Liver (tissue), 9 donors: ENCODE data around the gene PLA2G7. TPM values are rescaled to one million over a fixed set of nuclear protein-coding genes. Genes with fewer than 3 reads are reported as not detected.

Experiments used
- DNase-seq: peaks from one replicate; pipeline ENCODE4 v3.0.0-alpha.2; 2017; ENCODE audit warnings: low spot score
- H3K27ac ChIP-seq, 2 donors: one replicate each; pipeline ENCODE4 v1.7.0; 2013; ENCODE audit warnings: inconsistent platforms in 2 of 2, low read length in 2 of 2, control low read depth in 1 of 2, low read depth in 1 of 2, mild to moderate bottlenecking in 1 of 2
- H3K27me3 ChIP-seq, 4 donors: one replicate each; pipeline versions ENCODE4 v1.6.1 to v1.7.0; 2013; ENCODE audit warnings: low read length in 3 of 4, inconsistent platforms in 1 of 4, mild to moderate bottlenecking in 1 of 4, moderate library complexity in 1 of 4; ENCODE audit not compliant: control insufficient read depth in 4 of 4, insufficient read depth in 4 of 4
- H3K36me3 ChIP-seq, 4 donors: one replicate each; pipeline versions ENCODE4 v1.6.1 to v1.7.0; 2013; ENCODE audit warnings: low read length in 3 of 4, mild to moderate bottlenecking in 3 of 4, low read depth in 1 of 4, moderate library complexity in 1 of 4; ENCODE audit not compliant: control insufficient read depth in 4 of 4, insufficient read depth in 3 of 4
- H3K4me1 ChIP-seq, 4 donors: one replicate each; pipeline versions ENCODE4 v1.6.1 to v1.7.0; 2013; ENCODE audit warnings: low read length in 3 of 4, mild to moderate bottlenecking in 3 of 4, moderate library complexity in 1 of 4; ENCODE audit not compliant: control insufficient read depth in 4 of 4, insufficient read depth in 4 of 4
- H3K4me3 ChIP-seq, 3 donors: one replicate each; pipeline versions ENCODE4 v1.6.1 to v1.7.0; 2013; ENCODE audit warnings: low read length in 3 of 3, control low read depth in 1 of 3, low read depth in 1 of 3, mild to moderate bottlenecking in 1 of 3
- H3K9ac ChIP-seq, 2 donors: one replicate each; pipeline ENCODE4 v1.7.0; 2013; ENCODE audit warnings: low read length in 2 of 2, mild to moderate bottlenecking in 2 of 2, moderate library complexity in 2 of 2, control low read depth in 1 of 2, low read depth in 1 of 2
- H3K9me3 ChIP-seq, 4 donors: one replicate each; pipeline versions ENCODE4 v1.6.1 to v1.7.0; 2013; ENCODE audit warnings: low read length in 3 of 4; ENCODE audit not compliant: control insufficient read depth in 4 of 4
- CTCF ChIP-seq: fragments of 150-350 bp; IDR thresholded peaks from 2 replicates; pipeline ENCODE4 v1.5.1; 2017; ENCODE audit warnings: improper control_type of control experiment, low read depth, low read length; ENCODE audit not compliant: missing input control
- EGR1 ChIP-seq, 2 donors: IDR thresholded peaks; 2 replicates each; pipeline ENCODE4 v1.6.1; 2016 to 2018; ENCODE audit warnings: antibody characterized with exemption in 2 of 2, low read depth in 2 of 2
- FOXA1 ChIP-seq: IDR thresholded peaks from 2 replicates; pipeline ENCODE4 v1.6.1; 2016; ENCODE audit warnings: antibody characterized with exemption
- FOXA2 ChIP-seq: IDR thresholded peaks from 2 replicates; pipeline ENCODE4 v1.6.1; 2016; ENCODE audit warnings: antibody characterized with exemption
- GABPA ChIP-seq, 2 donors: IDR thresholded peaks in 1 of 2; conservative IDR thresholded peaks in 1 of 2; 2 replicates each; pipeline ENCODE4 v1.6.1; 2016; ENCODE audit warnings: antibody characterized with exemption in 2 of 2, mild to moderate bottlenecking in 1 of 2, moderate library complexity in 1 of 2
- HNF4A ChIP-seq, 2 donors: conservative IDR thresholded peaks; 2 replicates each; pipeline ENCODE4 v1.6.1; 2016; ENCODE audit warnings: antibody characterized with exemption in 2 of 2, mild to moderate bottlenecking in 2 of 2
- HNF4G ChIP-seq: IDR thresholded peaks from 2 replicates; pipeline ENCODE4 v1.6.1; 2016; ENCODE audit warnings: antibody characterized with exemption
- JUND ChIP-seq, 2 donors: IDR thresholded peaks; 2 replicates each; pipeline ENCODE4 v1.6.1; 2016; ENCODE audit warnings: antibody characterized with exemption in 2 of 2
- NR2F2 ChIP-seq: IDR thresholded peaks from 2 replicates; pipeline ENCODE4 v1.6.1; 2016; ENCODE audit warnings: antibody characterized with exemption
- RAD21 ChIP-seq, 2 donors: IDR thresholded peaks; 2 replicates each; pipeline ENCODE4 v1.6.1; 2016; ENCODE audit warnings: antibody characterized with exemption in 2 of 2, mild to moderate bottlenecking in 2 of 2
- REST ChIP-seq: IDR thresholded peaks from 2 replicates; pipeline ENCODE4 v1.6.1; 2016; ENCODE audit warnings: antibody characterized with exemption, mild to moderate bottlenecking
- RXRA ChIP-seq, 2 donors: IDR thresholded peaks; 2 replicates each; pipeline ENCODE4 v1.6.1; 2017 to 2018; ENCODE audit warnings: antibody characterized with exemption in 2 of 2, mild to moderate bottlenecking in 1 of 2
- SP1 ChIP-seq: IDR thresholded peaks from 2 replicates; pipeline ENCODE4 v1.6.1; 2018; ENCODE audit warnings: antibody characterized with exemption, mild to moderate bottlenecking
- TAF1 ChIP-seq: conservative IDR thresholded peaks from 2 replicates; pipeline ENCODE4 v1.6.1; 2016; ENCODE audit warnings: antibody characterized with exemption, mild to moderate bottlenecking
- YY1 ChIP-seq: IDR thresholded peaks from 2 replicates; pipeline ENCODE4 v1.6.1; 2016; ENCODE audit warnings: antibody characterized with exemption, mild to moderate bottlenecking
- ZBTB33 ChIP-seq: IDR thresholded peaks from 2 replicates; pipeline ENCODE4 v1.6.1; 2016; ENCODE audit warnings: antibody characterized with exemption
- whole genome bisulfite sequencing: extraction: QIAGEN DNeasy Blood & Tissue Kit; methylation state at CpG from one replicate; pipeline ENCODE4 v1.1.7; 2013; 5-methylcytosine and 5-hydroxymethylcytosine counted together
- polyA plus RNA-seq, 2 donors: library from polyadenylated mRNA; stranded (reverse) in 1 of 2; unstranded in 1 of 2; fragments of 200-250 nt in 1 of 2; fragments of >200 nt in 1 of 2; fragmentation: Nextera tagmentation in 1 of 2; extraction: Ambion mirVana in 1 of 2; gene quantifications; one replicate each; pipeline versions ENCODE4 v1.2.1 to v1.2.3, GENCODE V29; 2013 to 2015
- total RNA-seq, 2 donors: library from RNA; depleted of rRNA; stranded (reverse); fragments of >200 nt; gene quantifications; one replicate each; pipeline ENCODE4 v1.2.3, GENCODE V29; 2014
- TF ChIP-seq, protein P1 (sequence below): IDR thresholded peaks from 2 replicates; pipeline ENCODE4 v1.6.1; 2016; ENCODE audit warnings: antibody characterized with exemption
- TF ChIP-seq, protein P2 (sequence below): IDR thresholded peaks from 2 replicates; pipeline ENCODE4 v1.6.1; 2016; ENCODE audit warnings: antibody characterized with exemption
- donor health status: healthy.
- donor health status: healthy.
- donor health status: healthy.
- donor health status: healthy.
- donor health status: healthy.

PLA2G7 gene
- total and polyA plus RNA-seq, 4 donors: 0.35 to 24.7 (median 1.3) TPM

DNA sequence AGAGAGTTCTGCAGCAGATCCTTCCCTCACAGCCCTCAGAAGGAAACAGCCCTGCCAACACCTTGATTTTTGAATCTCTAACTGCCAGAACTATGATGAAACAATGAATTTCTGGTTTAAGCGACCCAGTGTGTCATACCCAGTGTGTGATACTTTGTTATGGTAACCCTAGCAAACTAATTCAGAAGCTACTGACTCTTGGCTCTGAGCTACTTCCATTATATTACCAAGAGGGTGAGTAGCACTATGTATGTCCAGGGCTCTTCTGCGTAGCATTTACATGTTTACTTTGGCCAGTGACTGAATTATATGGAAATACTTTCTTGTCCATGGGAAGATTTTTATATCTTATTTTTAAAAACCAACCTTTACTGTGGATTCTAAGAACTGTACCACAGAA is 28.3 kb upstream of the PLA2G7 start:
- no peak overlapping the region for H3K4me3 ChIP-seq
- no peaks in the 10 kb centered on the region for H3K4me1 ChIP-seq
- no peak for DNase-seq
- no peak overlapping the region for H3K9ac ChIP-seq
- no peaks in the 10 kb centered on the region for H3K36me3 ChIP-seq
- TF ChIP-seq TAF1 (no peak), FOXA1 (no peak), YY1 (no peak), CTCF (no peak), RXRA (IDR thresholded peaks at IDR 0.05) (no peak), ZBTB33 (no peak), JUND (IDR thresholded peaks at IDR 0.05) (no peak), GABPA (IDR thresholded peaks at IDR 0.05 in 1 of 2, conservative IDR thresholded peaks at IDR 0.05 in 1 of 2) (no peak), FOXA2 (no peak), RAD21 (IDR thresholded peaks at IDR 0.05) (no peak), HNF4A (conservative IDR thresholded peaks at IDR 0.05) (no peak), REST (no peak)
- TF ChIP-seq, protein P1, sequence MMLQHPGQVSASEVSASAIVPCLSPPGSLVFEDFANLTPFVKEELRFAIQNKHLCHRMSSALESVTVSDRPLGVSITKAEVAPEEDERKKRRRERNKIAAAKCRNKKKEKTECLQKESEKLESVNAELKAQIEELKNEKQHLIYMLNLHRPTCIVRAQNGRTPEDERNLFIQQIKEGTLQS: no peak
- TF ChIP-seq, protein P2, sequence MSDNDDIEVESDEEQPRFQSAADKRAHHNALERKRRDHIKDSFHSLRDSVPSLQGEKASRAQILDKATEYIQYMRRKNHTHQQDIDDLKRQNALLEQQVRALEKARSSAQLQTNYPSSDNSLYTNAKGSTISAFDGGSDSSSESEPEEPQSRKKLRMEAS: no peak
- H3K9me3 ChIP-seq: peaks cover 0 to 4% (median under 1%) of the 10 kb centered on the region in 4 donors
- no peak overlapping the region for H3K27ac ChIP-seq
- 90% methylated on average over 2 of the region's 2 CpGs for WGBS
- H3K27me3 ChIP-seq: peaks cover 0 to 2% (median 0%) of the 10 kb centered on the region in 4 donors

DNA sequence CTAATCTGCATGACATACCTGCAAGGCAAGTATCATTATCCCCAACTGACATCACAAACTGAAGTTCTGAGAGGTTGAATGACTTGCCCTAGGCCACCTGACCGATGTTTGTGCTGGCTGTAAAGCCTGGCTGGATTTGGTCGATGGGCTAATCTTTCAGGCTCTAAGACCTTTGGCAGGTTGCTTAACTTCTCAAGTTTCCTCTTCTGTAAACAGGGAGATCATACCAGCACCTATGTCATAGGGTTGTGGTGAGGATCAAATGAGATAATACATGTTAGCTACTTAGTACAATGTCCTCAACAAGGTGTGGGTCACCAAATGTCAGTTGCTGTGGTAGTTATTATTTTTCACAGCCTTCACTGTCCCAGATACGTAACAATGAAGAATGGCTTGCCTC is 25.8 kb upstream of the PLA2G7 start:
- DNase-seq: no peak
- no peaks in the 10 kb centered on the region for H3K36me3 ChIP-seq
- WGBS: 62% methylated on average over 3 of the region's 3 CpGs
- no peak for TF ChIP-seq RAD21 (IDR thresholded peaks at IDR 0.05)
- no peak for TF ChIP-seq YY1
- TF ChIP-seq EGR1 (IDR thresholded peaks at IDR 0.05; ENCODE audit: low read depth in 2 of 2): no peak
- no peak for TF ChIP-seq NR2F2
- no peak for TF ChIP-seq REST
- TF ChIP-seq SP1: no peak
- TF ChIP-seq, protein P1: no peak
- no peak for TF ChIP-seq HNF4A (conservative IDR thresholded peaks at IDR 0.05)
- TF ChIP-seq, protein P2: no peak
- no peak for TF ChIP-seq GABPA (IDR thresholded peaks at IDR 0.05 in 1 of 2, conservative IDR thresholded peaks at IDR 0.05 in 1 of 2)
- TF ChIP-seq HNF4G: no peak
- no peak for TF ChIP-seq TAF1

More for the DNA sequence above, 25.8 kb upstream of the PLA2G7 start:
- no peaks in the 10 kb centered on the region for H3K4me1 ChIP-seq
- no peaks in the 10 kb centered on the region for H3K9me3 ChIP-seq
- no peak overlapping the region for H3K27ac ChIP-seq
- H3K9ac ChIP-seq: no peak overlapping the region
- no peak overlapping the region for H3K4me3 ChIP-seq
- peaks cover 0 to 2% (median 0%) of the 10 kb centered on the region in 4 donors for H3K27me3 ChIP-seq
